Measurements from ENCODE around the gene CDKN1C. TPM values are rescaled to one million over a fixed set of nuclear protein-coding genes. Genes with fewer than 3 reads are reported as not detected.

Gene CDKN1C
- 18.1 TPM for total RNA-seq

DNA sequence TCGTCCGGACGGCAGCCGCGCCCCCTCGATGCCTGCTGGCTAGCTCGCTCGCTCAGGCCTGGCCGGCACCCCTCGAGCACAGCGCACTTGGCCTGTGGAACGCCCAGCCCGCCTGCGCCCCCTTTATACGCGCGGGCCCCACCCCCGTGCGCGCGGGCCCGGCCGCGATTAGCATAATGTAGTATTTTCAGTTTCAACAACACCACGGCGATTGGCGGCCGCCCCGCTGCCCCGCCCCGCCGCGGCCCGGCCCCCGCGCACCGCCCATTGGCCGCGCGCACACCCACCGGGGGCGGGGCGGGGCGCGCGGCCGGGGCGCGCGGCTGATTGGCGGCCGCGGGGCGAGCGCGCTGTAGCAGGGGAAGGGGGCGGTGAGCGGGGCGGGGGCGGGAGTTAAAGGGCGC is at the start of gene CDKN1C:
CDKN1C (minus strand) TSS at position 98 of the 404 bp plus-strand sequence. CDS start 319 bp downstream, outside the sequence.
- H3K36me3 ChIP-seq, result no peaks in the 10 kb centered on the region
- intact Hi-C loops (cut with DNase I), result loop anchor here (1.0 to 10.0 kb wide), 7 partner anchors 17 to 1121 kb away; partner anchors contain the start of genes CTSD, NAP1L4 and TSSC4
- peak within 1 kb of the TSS; percentile 89 to 95 for H3K4me3 ChIP-seq
- peak; percentile 61 to 95 for DNase-seq (ENCODE audit: low spot score in 2 of 2)
- H3K27me3 ChIP-seq, result no peaks in the 10 kb centered on the region
- peak within 1 kb of the TSS; percentile 80 to 86 for H3K27ac ChIP-seq
- no peak for TF ChIP-seq CTCF (IDR thresholded peaks at IDR 0.05)
- no peaks in the 10 kb centered on the region for H3K9me3 ChIP-seq
- H3K4me1 ChIP-seq, result peaks cover 0 to 17% of the 10 kb centered on the region in 2 donors

GRCh38 chr11:2934611-2935239 is 49.1 kb upstream of the CDKN1C start:
- intact Hi-C loops (cut with DNase I), result loop anchor here (5.0 kb wide), 1 partner anchor 228 kb away; no protein-coding TSS in a partner anchor
- DNase-seq (ENCODE audit: low spot score in 2 of 2), result peak in 1 of 2 donors; percentile 59

GRCh38 chr11:2934021-2934550 is 48.5 kb upstream of the CDKN1C start:
- TF ChIP-seq CTCF (IDR thresholded peaks at IDR 0.05), result no peak
- DNase-seq (ENCODE audit: low spot score in 2 of 2), result peak; percentile 3 to 15
- Histone ChIP-seq H3K36me3 (no peaks in the 10 kb centered on the region), H3K4me3 (no peak overlapping the region), H3K27me3 (no peaks in the 10 kb centered on the region), H3K4me1 (peaks cover 6 to 19% of the 10 kb centered on the region in 2 donors), H3K27ac (peak overlapping the region; percentile 76 to 88), H3K9me3 (peaks cover 5 to 10% of the 10 kb centered on the region in 2 donors)
- intact Hi-C loops (cut with DNase I), result loop anchor here (5.0 kb wide), 1 partner anchor 228 kb away; no protein-coding TSS in a partner anchor

More at GRCh38 chr11:2934611-2935239, 49.1 kb upstream of the CDKN1C start:
- no peak overlapping the region for H3K4me3 ChIP-seq
- H3K4me1 ChIP-seq, result peaks cover 4 to 17% of the 10 kb centered on the region in 2 donors
- H3K36me3 ChIP-seq, result no peaks in the 10 kb centered on the region
- H3K27me3 ChIP-seq, result no peaks in the 10 kb centered on the region
- no peak overlapping the region for H3K27ac ChIP-seq
- H3K9me3 ChIP-seq, result peaks cover 5 to 10% of the 10 kb centered on the region in 2 donors
- no peak for TF ChIP-seq CTCF (IDR thresholded peaks at IDR 0.05)

GRCh38 chr11:2933375-2934020 is 47.9 kb upstream of the CDKN1C start:
- TF ChIP-seq CTCF (IDR thresholded peaks at IDR 0.05), result no peak
- peaks cover 5 to 10% of the 10 kb centered on the region in 2 donors for H3K9me3 ChIP-seq
- H3K4me3 ChIP-seq, result peak overlapping the region; percentile 14 to 41
- H3K27ac ChIP-seq, result peak overlapping the region; percentile 76 to 88
- H3K4me1 ChIP-seq, result peaks cover 6 to 25% of the 10 kb centered on the region in 2 donors
- intact Hi-C loops (cut with DNase I), result loop anchor here (5.0 kb wide), 1 partner anchor 229 kb away; no protein-coding TSS in a partner anchor
- DNase-seq (ENCODE audit: low spot score in 2 of 2), result peak; percentile 88 to 95
- no peaks in the 10 kb centered on the region for H3K27me3 ChIP-seq
- no peaks in the 10 kb centered on the region for H3K36me3 ChIP-seq

- DNase-seq (ENCODE audit: low spot score in 2 of 2), result peak; percentile 67 to 81
- Histone ChIP-seq H3K36me3 (no peaks in the 10 kb centered on the region), H3K27ac (peak overlapping the region; percentile 76 to 88), H3K4me3 (peak overlapping the region; percentile 14 to 41), H3K9me3 (peaks cover under 1 to 7% of the 10 kb centered on the region in 2 donors), H3K4me1 (peaks cover 6 to 29% of the 10 kb centered on the region in 2 donors), H3K27me3 (no peaks in the 10 kb centered on the region)
- intact Hi-C loops (cut with DNase I), result loop anchor here (5.0 kb wide), 1 partner anchor 229 kb away; no protein-coding TSS in a partner anchor
- TF ChIP-seq CTCF (IDR thresholded peaks at IDR 0.05), result no peak
These were observed 47.3 kb upstream of the CDKN1C start for GRCh38 chr11:2932850-2933251.
